Activated CD4-positive, alpha-beta T cell treated with anti-CD3 and anti-CD28 coated beads, Interleukin-10, Interleukin-2, amounts not matched to agents 100 ng/mL and 50 ng/mL, durations not matched to agents 16 hours and 8 hours (primary cell): ENCODE results near the gene LRRC3B.

Experiments used
- DNase-seq: peaks from one replicate; pipeline ENCODE4 v3.0.0-alpha.2; 2020

Gene LRRC3B

GRCh38 chr3:26631390-26631738 is 8.8 kb downstream of the LRRC3B start:
- DNase-seq, result no peak

GRCh38 chr3:26634601-26635000 is 12.0 kb downstream of the LRRC3B start:
- no peak for DNase-seq

- DNase-seq, result no peak
Observed at GRCh38 chr3:26636096-26636727, 13.6 kb downstream of the LRRC3B start.

DNA sequence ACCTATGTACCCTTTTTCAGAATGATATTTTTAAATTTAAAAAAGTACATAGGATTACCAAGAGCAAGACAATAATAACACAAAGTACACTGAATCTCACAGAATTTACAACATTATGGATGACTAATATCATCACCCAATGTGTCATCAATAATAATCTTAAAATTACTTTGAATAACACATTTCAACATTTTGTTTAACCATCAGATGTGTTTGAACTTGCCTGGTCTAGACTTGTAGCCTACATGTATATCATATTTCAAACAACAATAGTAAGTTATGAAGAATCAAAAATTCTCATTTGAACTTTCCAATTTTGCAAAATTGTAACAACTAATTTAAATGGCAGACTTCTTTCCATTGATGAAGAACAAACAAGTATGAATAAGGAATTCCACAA is 15.1 kb downstream of the LRRC3B start:
- no peak for DNase-seq

DNA sequence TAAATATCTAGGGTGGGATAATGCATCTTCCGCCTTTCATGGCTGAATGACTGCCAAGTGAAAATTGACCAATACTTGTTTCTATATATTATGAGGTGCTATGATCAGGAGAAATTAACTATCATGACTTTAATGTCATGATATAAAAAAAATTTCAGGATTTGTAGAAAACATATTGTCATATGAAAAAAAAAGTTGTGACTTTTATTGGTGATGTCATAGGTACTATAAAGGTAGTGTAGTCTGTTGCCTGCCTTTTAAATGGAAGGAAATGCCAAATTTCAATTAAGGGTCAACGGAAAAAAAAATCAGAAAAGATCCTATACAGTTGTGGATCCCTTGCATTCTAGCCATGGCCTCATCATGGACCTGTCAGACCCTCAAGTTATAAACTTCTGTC is 15.5 kb downstream of the LRRC3B start:
- DNase-seq, result no peak

GRCh38 chr3:26639339-26639738 is 16.8 kb downstream of the LRRC3B start:
- DNase-seq, result no peak

DNA sequence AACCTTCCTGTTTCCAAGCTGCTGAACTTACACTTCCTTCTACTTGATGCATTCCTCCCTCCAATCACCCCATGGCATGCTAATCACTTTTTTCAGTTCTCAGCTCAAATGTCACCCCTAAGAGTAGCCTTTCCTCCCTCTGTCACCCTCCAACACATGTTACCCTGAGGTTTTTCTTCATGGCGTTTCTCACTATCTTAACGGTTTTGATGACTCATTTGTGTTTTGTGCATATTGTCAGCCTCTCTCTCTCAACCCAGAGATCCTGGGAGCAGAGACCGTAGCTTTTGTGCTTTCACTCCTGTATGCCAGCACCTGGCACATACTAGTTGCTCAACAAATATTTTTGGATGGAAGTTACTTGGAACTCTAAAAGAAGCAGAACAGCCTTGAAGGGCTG is 24.5 kb downstream of the LRRC3B start:
- DNase-seq, result no peak

DNA sequence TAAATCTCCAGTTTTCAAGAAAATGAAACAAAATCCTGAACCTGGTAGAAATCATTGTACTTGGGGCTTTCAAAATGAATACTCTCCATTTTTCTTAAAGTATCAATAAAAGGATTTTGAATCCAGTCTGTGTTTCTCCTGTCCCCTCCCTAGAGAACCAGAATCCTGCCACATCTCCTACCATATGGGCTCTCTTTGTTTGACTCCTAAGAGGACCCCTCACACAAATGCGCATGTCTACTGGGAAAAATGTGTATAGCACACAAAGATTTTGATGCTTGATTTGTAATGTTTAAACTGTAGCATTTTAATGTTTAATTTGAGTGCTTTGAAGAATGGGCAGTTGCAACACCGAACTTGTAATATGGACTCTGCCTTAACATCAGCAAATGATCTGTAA is 25.9 kb downstream of the LRRC3B start:
- DNase-seq, result no peak

DNA sequence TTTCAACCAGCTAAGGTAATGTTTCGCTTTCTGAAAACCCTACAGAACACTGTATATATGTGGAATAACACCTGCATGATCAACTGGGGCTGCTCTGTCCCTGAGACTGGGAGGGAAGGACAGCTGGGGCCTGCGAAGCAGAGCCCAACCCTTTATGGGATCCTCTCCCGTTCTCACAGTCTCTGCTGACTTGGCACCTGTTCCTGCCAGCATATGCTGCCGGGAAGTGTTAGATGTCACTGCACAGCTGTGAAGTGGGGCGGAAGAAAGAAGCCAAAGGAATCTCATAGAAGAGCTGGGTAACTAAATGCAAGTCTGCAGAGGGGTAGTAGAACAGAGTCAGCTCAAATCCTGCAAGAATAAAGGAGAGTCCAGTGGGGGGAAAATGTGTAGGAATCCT is 29.6 kb downstream of the LRRC3B start:
- DNase-seq, result no peak

DNA sequence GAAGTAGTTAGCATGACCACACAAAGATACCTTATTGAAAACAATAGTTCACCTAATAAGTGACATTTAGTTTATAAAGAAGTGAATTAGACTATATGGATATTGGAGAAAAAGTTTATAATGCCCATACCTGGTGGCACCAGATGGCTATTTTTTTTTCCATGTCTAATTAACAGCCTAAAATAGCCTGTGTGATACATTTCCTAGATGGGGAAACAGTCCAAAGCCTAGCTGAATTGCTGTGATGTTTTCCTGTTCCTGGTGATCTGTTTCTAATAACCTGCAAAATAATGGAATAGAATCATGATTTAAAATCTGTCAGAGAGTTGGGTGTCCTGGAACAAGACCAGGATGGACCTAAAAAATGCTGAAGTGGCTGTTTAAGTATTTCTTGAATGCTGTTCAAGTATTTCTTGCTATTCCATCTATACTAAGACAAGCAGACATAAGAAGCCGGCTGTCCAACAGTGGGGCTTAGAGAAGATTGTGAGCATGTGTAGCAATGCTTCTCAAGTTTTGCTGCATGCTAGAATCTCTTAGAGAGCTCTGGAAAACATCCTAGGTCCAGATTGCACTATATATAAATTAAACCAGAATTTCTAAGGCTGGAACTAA is 31.3 kb downstream of the LRRC3B start:
- no peak for DNase-seq

DNA sequence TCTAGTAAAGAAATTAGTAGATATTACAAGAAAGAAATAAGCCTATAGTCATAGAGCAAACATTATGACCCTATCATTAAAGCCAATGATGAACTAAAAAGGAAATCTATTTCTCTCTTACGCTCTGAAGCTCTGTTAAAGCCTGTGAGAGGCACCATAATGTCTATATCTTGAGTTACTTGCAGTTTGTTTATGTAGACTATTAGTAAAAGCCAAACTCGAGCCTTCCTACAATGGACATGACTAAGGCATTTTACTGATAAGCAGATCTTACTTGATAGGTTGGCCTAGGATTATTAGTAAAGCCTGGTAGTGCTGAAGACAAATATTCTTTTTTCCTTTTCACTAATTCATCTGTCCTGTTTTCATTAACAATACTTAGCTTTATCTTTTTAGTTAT is 32.7 kb downstream of the LRRC3B start:
- DNase-seq, result no peak

GRCh38 chr3:26657348-26657976 is 34.9 kb downstream of the LRRC3B start:
- no peak for DNase-seq

DNA sequence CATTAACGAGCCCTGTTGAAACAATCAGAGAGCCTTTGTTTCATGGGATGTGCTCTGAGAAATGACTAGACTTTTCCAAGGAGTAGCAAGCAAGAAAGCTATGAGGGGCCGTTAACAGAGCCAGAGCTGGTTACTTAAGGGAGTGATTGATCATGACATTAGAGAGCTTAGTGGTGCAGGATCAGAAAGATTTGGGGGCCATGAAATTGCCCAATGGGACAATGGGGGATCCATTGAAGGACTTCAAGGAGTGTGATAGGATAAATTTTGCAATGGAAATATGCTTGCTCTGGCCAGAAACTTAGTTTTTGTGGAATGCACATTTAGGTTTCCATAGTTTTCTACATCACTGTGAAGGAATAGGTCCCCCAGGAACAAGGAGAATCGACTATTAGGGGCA is 45.6 kb downstream of the LRRC3B start:
- no peak for DNase-seq

GRCh38 chr3:26668696-26669095 is 46.1 kb downstream of the LRRC3B start:
- no peak for DNase-seq

DNA sequence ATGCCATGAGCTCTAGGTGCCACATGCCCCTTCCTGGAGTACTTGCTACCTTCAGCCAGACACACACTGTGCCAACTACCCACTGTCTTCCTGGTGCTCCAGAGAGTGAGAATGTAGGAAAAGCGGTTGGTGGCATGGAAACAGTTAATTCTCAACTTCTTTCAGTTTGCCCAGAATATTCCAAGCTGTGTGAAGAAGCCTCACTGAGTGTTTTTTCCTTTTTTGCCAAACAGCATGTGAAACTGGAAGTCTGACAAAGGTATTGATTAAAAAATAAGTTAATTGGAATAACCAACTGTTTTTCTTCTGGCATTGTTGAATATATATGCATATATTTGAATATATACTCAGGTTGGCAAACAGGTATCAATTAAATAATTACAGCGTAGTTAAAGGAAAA is 52.8 kb downstream of the LRRC3B start:
- no peak for DNase-seq

GRCh38 chr3:26681632-26682031 is 59.1 kb downstream of the LRRC3B start:
- no peak for DNase-seq

DNA sequence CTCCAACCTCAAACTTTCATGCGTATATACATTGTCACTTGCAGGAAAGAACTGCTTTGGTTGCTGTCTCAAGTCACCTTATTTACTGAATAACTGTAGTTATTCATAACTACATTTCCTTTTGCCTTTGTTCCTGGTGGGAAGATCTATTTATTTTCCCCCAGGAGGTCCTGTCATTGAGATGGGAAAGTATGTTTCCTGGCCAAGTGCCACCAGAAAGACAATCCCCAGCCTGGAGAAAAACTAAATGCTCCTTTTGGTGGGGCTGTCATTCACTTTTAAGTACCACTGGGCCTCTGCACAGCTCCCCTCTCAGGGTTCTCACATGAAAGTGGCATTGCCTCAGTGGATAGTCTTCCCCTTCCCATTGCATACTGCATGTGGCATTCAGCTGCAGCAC is 59.8 kb downstream of the LRRC3B start:
- DNase-seq, result no peak

DNA sequence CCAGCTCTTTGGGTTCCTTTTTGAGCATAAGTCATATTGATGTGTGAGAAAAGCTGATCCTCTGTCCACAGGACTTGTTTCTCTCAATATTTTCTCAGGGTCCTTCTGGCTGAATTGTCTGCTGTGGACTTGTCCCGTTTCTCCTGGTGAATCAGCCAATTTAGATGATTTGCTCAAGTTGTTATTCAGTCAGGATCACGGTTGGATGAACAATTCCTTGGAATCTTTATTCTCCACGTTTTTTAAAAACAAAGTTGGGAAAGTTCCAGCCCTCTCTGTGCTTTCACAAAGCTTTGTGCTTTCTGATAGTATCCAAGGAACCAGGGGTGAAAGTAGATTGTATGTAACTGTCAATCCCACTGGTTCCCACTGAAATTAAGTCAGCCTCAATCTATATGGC is 61.3 kb downstream of the LRRC3B start:
- DNase-seq, result no peak

- no peak for DNase-seq
Observed at GRCh38 chr3:26687466-26687865, 64.9 kb downstream of the LRRC3B start.

DNA sequence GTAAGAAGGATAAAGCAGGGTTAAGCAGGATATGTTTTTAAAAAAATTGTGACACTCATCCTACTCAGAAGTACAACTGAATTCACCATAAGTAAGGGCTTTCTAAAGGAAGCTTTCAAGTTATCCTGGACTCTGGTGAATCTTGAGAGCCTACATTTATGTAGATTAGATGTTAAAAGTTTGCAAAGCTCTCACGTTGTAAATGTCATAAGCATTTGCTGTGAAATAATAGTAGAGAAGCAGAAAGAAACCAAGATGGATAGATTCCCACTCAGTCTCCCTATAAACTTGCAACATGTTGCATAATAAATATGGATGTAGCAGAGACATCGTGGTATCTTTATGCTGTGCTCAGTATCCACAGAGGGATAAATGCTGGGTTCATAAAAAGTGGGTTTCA is 77.0 kb downstream of the LRRC3B start:
- DNase-seq, result no peak

GRCh38 chr3:26703519-26703918 is 80.9 kb downstream of the LRRC3B start:
- DNase-seq, result no peak

DNA sequence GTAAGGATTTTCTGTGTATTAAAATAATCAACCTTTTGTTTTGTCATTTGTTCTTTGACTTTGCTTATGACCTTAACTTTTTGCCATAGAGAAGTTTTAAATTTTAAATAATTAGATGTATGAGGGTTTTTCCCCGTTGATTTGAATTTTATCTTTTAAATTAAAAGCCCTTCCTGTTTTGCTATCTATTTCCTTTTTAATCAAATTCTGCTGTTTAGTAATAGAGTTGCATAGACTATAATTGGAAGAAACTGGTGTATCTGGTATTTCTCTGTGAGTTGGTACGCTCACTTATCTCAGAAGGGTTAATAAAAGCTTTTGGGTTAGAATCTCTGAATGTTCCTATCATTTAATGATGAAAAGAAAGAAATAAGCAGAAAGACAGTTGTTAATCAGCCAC is 82.2 kb downstream of the LRRC3B start:
- DNase-seq, result no peak

DNA sequence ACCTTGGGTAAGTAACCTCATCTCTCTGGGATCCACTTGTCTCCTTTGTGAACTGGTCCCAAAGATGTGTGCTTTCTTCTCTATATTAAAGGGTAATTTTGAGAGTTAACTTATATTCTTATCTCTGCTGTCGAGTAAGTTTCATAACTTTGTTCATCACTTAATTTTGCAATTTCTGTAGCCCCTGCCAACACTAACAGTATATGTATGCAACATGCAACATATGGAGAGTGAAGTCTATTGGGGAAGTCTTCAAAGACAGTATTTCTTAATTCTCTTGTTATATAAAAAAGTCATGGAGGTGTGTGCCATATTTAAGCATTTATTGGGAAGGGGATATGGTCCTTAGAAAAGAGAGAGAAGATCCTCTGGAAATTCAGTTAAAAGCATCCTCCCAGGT is 85.9 kb downstream of the LRRC3B start:
- DNase-seq, result no peak

GRCh38 chr3:26712211-26713026 is 89.8 kb downstream of the LRRC3B start:
- peak; percentile 38 for DNase-seq
